HG03460 (cell line): ENCODE data around the gene GRM7.

Experiments
- ATAC-seq: cut with Tn5 transposase; IDR thresholded peaks from one replicate; pipeline ENCODE4 v1.9.1; 2021; ENCODE audit not compliant: unreplicated experiment

GRM7 gene

GRCh38 chr3:7632305-7632704, 771.4 kb downstream of the GRM7 start:
- ATAC-seq = no peak

- no peak for ATAC-seq
Measured at GRCh38 chr3:7637694-7638093, 776.8 kb downstream of the GRM7 start.

GRCh38 chr3:7638103-7638502, 777.2 kb downstream of the GRM7 start:
- ATAC-seq = no peak

GRCh38 chr3:7640787-7641186, 779.9 kb downstream of the GRM7 start:
- ATAC-seq = no peak

- ATAC-seq = no peak
Measured at GRCh38 chr3:7646851-7647250, 785.9 kb downstream of the GRM7 start.

- no peak for ATAC-seq
Measured at GRCh38 chr3:7650466-7650865, 789.6 kb downstream of the GRM7 start.

- no peak for ATAC-seq
Measured at GRCh38 chr3:7651274-7651673, 790.4 kb downstream of the GRM7 start.

GRCh38 chr3:7657214-7658112, 796.5 kb downstream of the GRM7 start:
- ATAC-seq = no peak

- ATAC-seq = no peak
Measured at GRCh38 chr3:7658294-7658693, 797.4 kb downstream of the GRM7 start.

GRCh38 chr3:7659079-7659478, 798.2 kb downstream of the GRM7 start:
- ATAC-seq = no peak

- no peak for ATAC-seq
Measured at GRCh38 chr3:7663771-7664170, 802.9 kb downstream of the GRM7 start.

- ATAC-seq = no peak
Measured at GRCh38 chr3:7667774-7668173, 806.9 kb downstream of the GRM7 start.

GRCh38 chr3:7669641-7670040, 808.7 kb downstream of the GRM7 start:
- ATAC-seq = no peak

GRCh38 chr3:7678521-7678920, 817.6 kb downstream of the GRM7 start:
- ATAC-seq = no peak

- no peak for ATAC-seq
Measured at GRCh38 chr3:7682822-7683229, 821.9 kb downstream of the GRM7 start.

- ATAC-seq = no peak
Measured at GRCh38 chr3:7683426-7683825, 822.5 kb downstream of the GRM7 start.

GRCh38 chr3:7684182-7684715, 823.3 kb downstream of the GRM7 start:
- ATAC-seq = no peak

GRCh38 chr3:7687428-7688147, 826.7 kb downstream of the GRM7 start:
- ATAC-seq = no peak

GRCh38 chr3:7692866-7693265, 832.0 kb downstream of the GRM7 start:
- ATAC-seq = no peak

GRCh38 chr3:7693976-7694375, 833.1 kb downstream of the GRM7 start:
- ATAC-seq = no peak

- ATAC-seq = no peak
Measured at GRCh38 chr3:7695049-7695448, 834.1 kb downstream of the GRM7 start.

GRCh38 chr3:7696320-7696719, 835.4 kb downstream of the GRM7 start:
- no peak for ATAC-seq
